Ascending aorta (tissue), 2 donors: ENCODE measurements around the gene USP47. TPM values are rescaled to one million over a fixed set of nuclear protein-coding genes. Genes with fewer than 3 reads are reported as not detected.

Experiments used
- DNase-seq, 2 donors: peaks; one replicate each; pipeline ENCODE4 v3.0.0-alpha.2; 2019; ENCODE audit warnings: low spot score in 2 of 2
- H3K27ac ChIP-seq, 2 donors: fragments of 200-600 bp; sonication (generic); one replicate each; pipeline ENCODE4 v1.5.1; 2016 to 2017; ENCODE audit warnings: mild to moderate bottlenecking in 1 of 2
- H3K27me3 ChIP-seq: fragments of 200-600 bp; sonication (generic); one replicate; pipeline ENCODE4 v1.5.1; 2017
- H3K36me3 ChIP-seq, 2 donors: fragments of 200-600 bp; sonication (generic); one replicate each; pipeline ENCODE4 v1.5.1; 2016
- H3K4me1 ChIP-seq, 2 donors: fragments of 200-600 bp; sonication (generic); one replicate each; pipeline ENCODE4 v1.5.1; 2016 to 2017; ENCODE audit warnings: mild to moderate bottlenecking in 1 of 2
- H3K4me3 ChIP-seq, 2 donors: fragments of 200-600 bp; sonication (generic); one replicate each; pipeline ENCODE4 v1.5.1; 2016 to 2017; ENCODE audit warnings: mild to moderate bottlenecking in 1 of 2
- H3K9me3 ChIP-seq, 2 donors: fragments of 200-600 bp; sonication (generic); one replicate each; pipeline ENCODE4 v1.5.1; 2016
- CTCF ChIP-seq, 3 experiments: fragments of 200-600 bp in 2 of 3; fragments of 450-650 bp in 1 of 3; sonication (generic) in 2 of 3; IDR thresholded peaks; one replicate each; pipeline ENCODE4 v1.5.1; 2016 to 2019; ENCODE audit warnings: antibody characterized with exemption in 3 of 3, mild to moderate bottlenecking in 1 of 3, moderate library complexity in 1 of 3
- intact Hi-C: fragments of 100-400 bp; cut with DNase I; formaldehyde crosslinking; loops from one replicate; pipeline ENCODE4 v1.15.1; 2023
- total RNA-seq: library from RNA; depleted of rRNA; stranded (reverse); fragments of >200 nt; gene quantifications from one replicate; pipeline ENCODE4 v1.1.0, GENCODE V29; 2016

The USP47 gene
- total RNA-seq, 1 donor from 2014 or later = 18.2 TPM

DNA sequence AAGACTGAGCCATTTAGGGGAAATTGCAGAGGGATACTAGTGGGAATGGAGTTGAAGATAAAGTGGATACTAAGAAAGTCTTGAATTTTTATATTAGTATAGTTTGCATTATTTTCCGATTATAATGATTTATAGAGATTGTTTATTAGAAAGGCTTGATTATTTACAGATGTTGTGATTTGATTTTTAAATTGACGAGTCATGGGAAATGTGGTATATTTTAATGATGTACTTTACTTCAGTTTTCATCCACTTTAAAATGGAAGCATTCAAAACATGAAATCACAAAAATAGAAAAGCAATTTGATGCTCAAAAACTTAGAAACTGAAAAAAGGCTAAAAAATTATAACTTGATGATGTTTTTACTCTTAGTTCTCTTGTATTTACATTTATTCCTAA is 21.2 kb downstream of the USP47 start:
- TF ChIP-seq CTCF (IDR thresholded peaks at IDR 0.05) = no peak
- Histone ChIP-seq H3K4me1 (peaks cover 0 to 12% of the 10 kb centered on the region in 2 donors), H3K9me3 (peaks cover 0 to 14% of the 10 kb centered on the region in 2 donors), H3K36me3 (no peaks in the 10 kb centered on the region), H3K27me3 (no peaks in the 10 kb centered on the region), H3K27ac (no peak overlapping the region), H3K4me3 (no peak overlapping the region)
- intact Hi-C loops = no loop called here
- DNase-seq = no peak

GRCh38 chr11:11864332-11864731 is 22.6 kb downstream of the USP47 start:
- Histone ChIP-seq H3K36me3 (no peaks in the 10 kb centered on the region), H3K9me3 (peaks cover 0 to 16% of the 10 kb centered on the region in 2 donors), H3K27ac (no peak overlapping the region), H3K4me3 (no peak overlapping the region), H3K4me1 (peaks cover 0 to 7% of the 10 kb centered on the region in 2 donors), H3K27me3 (no peaks in the 10 kb centered on the region)
- DNase-seq = no peak
- intact Hi-C loops = no loop called here
- no peak for TF ChIP-seq CTCF (IDR thresholded peaks at IDR 0.05)

GRCh38 chr11:11864803-11865202 is 23.0 kb downstream of the USP47 start:
- intact Hi-C loops = no loop called here
- TF ChIP-seq CTCF (IDR thresholded peaks at IDR 0.05) = no peak
- H3K4me3 ChIP-seq = no peak overlapping the region
- peaks cover 0 to 16% of the 10 kb centered on the region in 2 donors for H3K9me3 ChIP-seq
- DNase-seq = no peak
- H3K27ac ChIP-seq = no peak overlapping the region
- H3K27me3 ChIP-seq = no peaks in the 10 kb centered on the region
- peaks cover 0 to 8% of the 10 kb centered on the region in 2 donors for H3K4me1 ChIP-seq
- H3K36me3 ChIP-seq = no peaks in the 10 kb centered on the region

DNA sequence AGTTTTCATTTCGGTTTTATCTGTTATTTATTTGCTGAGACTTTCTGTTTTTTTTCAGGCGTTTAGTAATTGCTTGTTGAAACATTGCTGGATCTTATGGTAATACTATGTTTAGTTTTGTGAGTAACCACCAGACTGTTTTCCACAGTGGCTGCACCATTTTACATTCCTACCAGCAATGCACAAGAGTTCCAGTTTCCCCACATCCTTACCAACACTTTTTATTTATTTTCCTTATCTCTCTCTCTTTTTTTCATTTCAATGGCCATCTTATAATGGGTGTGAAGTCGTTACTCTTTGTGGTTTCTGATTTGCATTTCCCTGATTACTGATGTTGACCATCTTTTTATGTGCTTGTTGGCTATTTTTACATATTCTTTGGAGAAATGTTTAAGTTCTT is 23.7 kb downstream of the USP47 start:
- Histone ChIP-seq H3K4me3 (no peak overlapping the region), H3K27me3 (no peaks in the 10 kb centered on the region), H3K36me3 (no peaks in the 10 kb centered on the region), H3K4me1 (peaks cover 0 to 12% of the 10 kb centered on the region in 2 donors), H3K9me3 (peaks cover 0 to 16% of the 10 kb centered on the region in 2 donors), H3K27ac (no peak overlapping the region)
- DNase-seq = no peak
- TF ChIP-seq CTCF (IDR thresholded peaks at IDR 0.05) = no peak
- intact Hi-C loops = no loop called here

GRCh38 chr11:11866203-11866602 is 24.4 kb downstream of the USP47 start:
- no peak for TF ChIP-seq CTCF (IDR thresholded peaks at IDR 0.05)
- Histone ChIP-seq H3K9me3 (peaks cover 0 to 16% of the 10 kb centered on the region in 2 donors), H3K4me1 (peaks cover 0 to 10% of the 10 kb centered on the region in 2 donors), H3K36me3 (no peaks in the 10 kb centered on the region), H3K4me3 (no peak overlapping the region), H3K27ac (no peak overlapping the region), H3K27me3 (no peaks in the 10 kb centered on the region)
- intact Hi-C loops = no loop called here
- no peak for DNase-seq

DNA sequence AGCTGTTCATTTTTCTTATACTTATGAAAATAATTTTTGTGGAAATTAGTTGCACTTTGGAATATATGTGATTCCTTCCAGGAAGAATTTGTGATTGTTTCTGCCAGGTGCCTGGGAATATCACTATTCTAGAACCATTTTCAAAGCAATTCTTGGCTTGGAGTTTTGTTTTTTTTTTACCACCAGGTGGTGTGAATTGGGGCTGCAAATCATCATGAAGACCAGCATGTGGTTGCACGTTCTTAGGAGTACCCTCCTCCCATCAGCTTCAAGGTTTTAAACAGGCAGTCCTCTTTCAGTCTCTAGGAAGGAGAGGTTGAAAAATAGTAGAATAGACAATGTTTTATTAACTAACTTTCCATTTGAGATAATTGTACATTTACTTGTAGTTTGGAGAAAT is 25.9 kb downstream of the USP47 start:
- Histone ChIP-seq H3K27me3 (no peaks in the 10 kb centered on the region), H3K4me1 (peaks cover 0 to 18% of the 10 kb centered on the region in 2 donors), H3K27ac (no peak overlapping the region), H3K36me3 (no peaks in the 10 kb centered on the region), H3K9me3 (peaks cover 0 to 16% of the 10 kb centered on the region in 2 donors), H3K4me3 (no peak overlapping the region)
- no peak for TF ChIP-seq CTCF (IDR thresholded peaks at IDR 0.05)
- no peak for DNase-seq
- intact Hi-C loops = no loop called here
